Epithelial cell of esophagus (primary cell): ENCODE results near the gene DHRS3.

ENCODE experiments used
- DNase-seq: peaks from one replicate; pipeline ENCODE4 v3.0.0; 2010; ENCODE audit warnings: low read depth
- H3K4me3 ChIP-seq: 2 replicates; pipeline ENCODE4 v1.5.1; 2011; ENCODE audit warnings: mild to moderate bottlenecking, low read length, control low read depth
- CTCF ChIP-seq: IDR thresholded peaks from 2 replicates; pipeline ENCODE4 v1.5.1; 2011; ENCODE audit warnings: low read depth, mild to moderate bottlenecking, low read length, control low read depth, inconsistent platforms; ENCODE audit not compliant: insufficient read depth; ENCODE audit errors: missing control alignments

DHRS3 gene

GRCh38 chr1:12547586-12548225 is 70.3 kb downstream of the DHRS3 start:
- no peak for TF ChIP-seq CTCF
- DNase-seq, result no peak

GRCh38 chr1:12546771-12547585 is 71.0 kb downstream of the DHRS3 start:
- no peak overlapping the region for H3K4me3 ChIP-seq
- DNase-seq, result no peak
- TF ChIP-seq CTCF, result no peak

More at GRCh38 chr1:12547586-12548225, 70.3 kb downstream of the DHRS3 start:
- no peak overlapping the region for H3K4me3 ChIP-seq

GRCh38 chr1:12544992-12545391 is 73.0 kb downstream of the DHRS3 start:
- no peak overlapping the region for H3K4me3 ChIP-seq
- no peak for DNase-seq
- no peak for TF ChIP-seq CTCF

- H3K4me3 ChIP-seq, result no peak overlapping the region
- DNase-seq, result no peak
- no peak for TF ChIP-seq CTCF
Observed at GRCh38 chr1:12544357-12544756, 73.7 kb downstream of the DHRS3 start.

GRCh38 chr1:12543740-12544154 is 74.3 kb downstream of the DHRS3 start:
- no peak for DNase-seq
- H3K4me3 ChIP-seq, result no peak overlapping the region
- no peak for TF ChIP-seq CTCF

- no peak for TF ChIP-seq CTCF
- DNase-seq, result no peak
- H3K4me3 ChIP-seq, result no peak overlapping the region
Observed at GRCh38 chr1:12542616-12543592, 75.1 kb downstream of the DHRS3 start.
